Body of pancreas (tissue), 4 donors: ENCODE results near the gene OR7G1. TPM values are rescaled to one million over a fixed set of nuclear protein-coding genes. Genes with fewer than 3 reads are reported as not detected.
A peak's percentile ranks its signal among the peaks of the same experiment; 100 is the strongest.
"Not testable (repeated sequence)": the region's sequence is repeated elsewhere in the genome, so short reads cannot be mapped to it uniquely, and the experiment has no call there.

Source experiments
- ATAC-seq: fragments of 150-250 bp; one replicate; pipeline ENCODE4 v1.9.1; 2016
- DNase-seq, 4 donors: peaks; one replicate each; pipeline ENCODE4 v3.0.0-alpha.2; 2019
- H3K27ac ChIP-seq, 4 donors: fragments of 200-600 bp; sonication (generic); 1 replicate in 3 of 4; 2 replicates in 1 of 4; pipeline versions ENCODE4 v1.5.1 to v1.6.1; 2016 to 2019; ENCODE audit warnings: mild to moderate bottlenecking in 1 of 4, mixed read lengths in 1 of 4, moderate library complexity in 1 of 4
- H3K27me3 ChIP-seq, 2 donors: fragments of 200-600 bp; sonication (generic); one replicate each; pipeline ENCODE4 v1.6.0; 2016; ENCODE audit warnings: mild to moderate bottlenecking in 1 of 2
- H3K36me3 ChIP-seq, 2 donors: fragments of 200-600 bp; sonication (generic); replicated peaks in 1 of 2; 2 replicates each; pipeline ENCODE4 v1.5.1; 2016; ENCODE audit warnings: low read depth in 2 of 2; ENCODE audit not compliant: insufficient read depth in 1 of 2
- H3K4me1 ChIP-seq: fragments of 200-600 bp; sonication (generic); one replicate; pipeline ENCODE4 v1.6.0; 2016
- H3K4me3 ChIP-seq, 2 donors: fragments of 200-600 bp; sonication (generic); 1 replicate in 1 of 2; 2 replicates in 1 of 2; pipeline ENCODE4 v1.5.1; 2016 to 2019
- H3K9me3 ChIP-seq, 3 donors: fragments of 200-600 bp; sonication (generic); 1 replicate in 2 of 3; 2 replicates in 1 of 3; pipeline ENCODE4 v1.5.1; 2016
- CTCF ChIP-seq, 7 experiments: fragments of 450-650 bp in 4 of 7; fragments of 200-600 bp in 3 of 7; sonication (generic) in 3 of 7; IDR thresholded peaks; one replicate each; pipeline ENCODE4 v1.5.1; 2016 to 2019; ENCODE audit warnings: antibody characterized with exemption in 7 of 7
- POLR2A ChIP-seq, 3 donors: fragments of 450-650 bp; IDR thresholded peaks; one replicate each; pipeline ENCODE4 v1.6.1; 2016; ENCODE audit warnings: antibody characterized with exemption in 3 of 3, mild to moderate bottlenecking in 2 of 3
- WGBS, 2 donors: methylation state at CpG; one replicate each; pipeline ENCODE4 v1.1.5; 2017; 5-methylcytosine and 5-hydroxymethylcytosine counted together
- intact Hi-C: fragments of 100-400 bp; cut with DNase I; formaldehyde crosslinking; loops from one replicate; pipeline ENCODE4 v1.15.1; 2023
- small RNA-seq: library from RNA; depleted of rRNA; stranded (forward); fragments of <200 nt; gene quantifications from one replicate; pipeline ENCODE3, GENCODE V24; 2016
- total RNA-seq, 2 donors: library from RNA; depleted of rRNA; stranded (reverse); fragments of >200 nt; gene quantifications; one replicate each; pipeline ENCODE4 v1.1.0, GENCODE V29; 2016

Gene OR7G1
- total RNA-seq, 2 donors from 2014 or later: not detected

- DNase-seq (peak; percentile 70 to 87 (median 81)), ATAC-seq (peak; percentile 92)
- intact Hi-C loops: loop anchor here (5.0 kb wide), 1 partner anchor 418 kb away; no protein-coding TSS in a partner anchor
- TF ChIP-seq POLR2A (IDR thresholded peaks at IDR 0.05) (no peak), CTCF (IDR thresholded peaks at IDR 0.05) (no peak)
- Histone ChIP-seq H3K27ac (peak overlapping the region; percentile 48 to 72 (median 66)), H3K9me3 (no peaks in the 10 kb centered on the region), H3K27me3 (no peaks in the 10 kb centered on the region), H3K36me3 (no peaks in the 10 kb centered on the region), H3K4me1 (peaks cover 6% of the 10 kb centered on the region), H3K4me3 (no peak overlapping the region)
- 24 to 36% methylated on average over 13 to 15 of the region's 16 CpGs for WGBS, 2 donors
Measured at GRCh38 chr19:9075064-9075949, 40.3 kb downstream of the OR7G1 start.

- no peaks in the 10 kb centered on the region for H3K36me3 ChIP-seq
- DNase-seq: no peak
- no peaks in the 10 kb centered on the region for H3K27me3 ChIP-seq
- H3K27ac ChIP-seq: no peak overlapping the region
- 55% methylated on average over 4 to 6 of the region's 6 CpGs for WGBS, 2 donors
- no peak for ATAC-seq
- H3K9me3 ChIP-seq: no peaks in the 10 kb centered on the region
- no peak overlapping the region for H3K4me3 ChIP-seq
- intact Hi-C loops: no loop called here
- TF ChIP-seq CTCF (IDR thresholded peaks at IDR 0.05) (no peak), POLR2A (IDR thresholded peaks at IDR 0.05) (no peak)
- peaks cover 6% of the 10 kb centered on the region for H3K4me1 ChIP-seq
Measured at GRCh38 chr19:9073806-9074205, 41.8 kb downstream of the OR7G1 start.

- intact Hi-C loops, H3K9me3 ChIP-seq, H3K4me1 ChIP-seq, DNase-seq, H3K4me3 ChIP-seq, H3K36me3 ChIP-seq, ATAC-seq, H3K27ac ChIP-seq, H3K27me3 ChIP-seq: not testable (repeated sequence)
- 73 to 86% methylated on average over 6 of the region's 6 CpGs for WGBS, 2 donors
Measured at GRCh38 chr19:9071720-9072119, 43.8 kb downstream of the OR7G1 start.

GRCh38 chr19:9070066-9070465, 45.5 kb downstream of the OR7G1 start:
- Histone ChIP-seq H3K27ac (no peak overlapping the region), H3K36me3 (no peaks in the 10 kb centered on the region), H3K9me3 (no peaks in the 10 kb centered on the region), H3K27me3 (no peaks in the 10 kb centered on the region), H3K4me1 (peaks cover under 1% of the 10 kb centered on the region), H3K4me3 (no peak overlapping the region)
- TF ChIP-seq POLR2A (IDR thresholded peaks at IDR 0.05) (no peak), CTCF (IDR thresholded peaks at IDR 0.05) (no peak)
- ATAC-seq: no peak
- DNase-seq: no peak
- intact Hi-C loops: no loop called here
- 19 to 24% methylated on average over 4 to 5 of the region's 5 CpGs for WGBS, 2 donors

- no peaks in the 10 kb centered on the region for H3K36me3 ChIP-seq
- no peak overlapping the region for H3K27ac ChIP-seq
- no peak overlapping the region for H3K4me3 ChIP-seq
- WGBS, 2 donors: 54 to 66% methylated on average over 5 to 12 of the region's 12 CpGs
- H3K27me3 ChIP-seq: no peaks in the 10 kb centered on the region
- DNase-seq: no peak
- H3K9me3 ChIP-seq: no peaks in the 10 kb centered on the region
- TF ChIP-seq CTCF (IDR thresholded peaks at IDR 0.05) (no peak), POLR2A (IDR thresholded peaks at IDR 0.05) (no peak)
- no peaks in the 10 kb centered on the region for H3K4me1 ChIP-seq
- intact Hi-C loops: no loop called here
- no peak for ATAC-seq
Measured at GRCh38 chr19:9065457-9066014, 50.0 kb downstream of the OR7G1 start.

Small RNAs within 50 kb of the gene (small RNA-seq; reads per million reads assigned to genes)
- gene OR1M4P: not detected

Other genes with a start within 250 kb of the OR7G1 start
- gene MUC16, start 105.4 kb downstream of the OR7G1 start, total RNA-seq: under 1 TPM; 0.52 to 0.66 TPM
- gene OR1M1, start 28.7 kb downstream of the OR7G1 start, total RNA-seq: not detected
- gene OR7G2, start 8.3 kb downstream of the OR7G1 start, total RNA-seq: not detected
- not detected for gene OR7G3, start 11.2 kb upstream of the OR7G1 start, total RNA-seq
- 10 to 100 TPM; 21.0 to 30.3 TPM for gene ZNF317, start 24.6 kb upstream of the OR7G1 start, total RNA-seq
- gene OR7D2, start 63.2 kb upstream of the OR7G1 start, total RNA-seq: not detected
- not detected for gene OR7D4, start 103.8 kb upstream of the OR7G1 start, total RNA-seq
- gene OR7E24, start 135.2 kb upstream of the OR7G1 start, total RNA-seq: not detected
- 10 to 100 TPM in 1 of 2 donors, 1 to 10 TPM in 1; 3.4 to 13.5 TPM for gene ZNF699, start 194.1 kb upstream of the OR7G1 start, total RNA-seq
- gene ZNF559, start 208.4 kb upstream of the OR7G1 start, total RNA-seq: 1 to 10 TPM; 6.5 to 6.6 TPM
- under 1 TPM; 0.66 to 0.78 TPM for gene ZNF177, start 247.2 kb upstream of the OR7G1 start, total RNA-seq